Nucleus accumbens (tissue), 56 donors: ENCODE results near the gene CEBPG.

Experiments used
- DNase-seq, 56 donors: peaks; one replicate each; lab custom pipeline; 2025; lab: John Stamatoyannopoulos, UW

CEBPG gene

GRCh38 chr19:33430674-33431277 lies 57.3 kb downstream of the CEBPG start:
- DNase-seq = peak in 49 of 56 donors; percentile 17 to 82 (median 51)

- no peak for DNase-seq
Measured at GRCh38 chr19:33432015-33432414, 58.5 kb downstream of the CEBPG start.
